ENCODE results near the gene KSR1.
A peak's percentile ranks its signal among the peaks of the same experiment; 100 is the strongest.
"Not testable (repeated sequence)": the region's sequence is repeated elsewhere in the genome, so short reads cannot be mapped to it uniquely, and the experiment has no call there.

Gene KSR1

DNA sequence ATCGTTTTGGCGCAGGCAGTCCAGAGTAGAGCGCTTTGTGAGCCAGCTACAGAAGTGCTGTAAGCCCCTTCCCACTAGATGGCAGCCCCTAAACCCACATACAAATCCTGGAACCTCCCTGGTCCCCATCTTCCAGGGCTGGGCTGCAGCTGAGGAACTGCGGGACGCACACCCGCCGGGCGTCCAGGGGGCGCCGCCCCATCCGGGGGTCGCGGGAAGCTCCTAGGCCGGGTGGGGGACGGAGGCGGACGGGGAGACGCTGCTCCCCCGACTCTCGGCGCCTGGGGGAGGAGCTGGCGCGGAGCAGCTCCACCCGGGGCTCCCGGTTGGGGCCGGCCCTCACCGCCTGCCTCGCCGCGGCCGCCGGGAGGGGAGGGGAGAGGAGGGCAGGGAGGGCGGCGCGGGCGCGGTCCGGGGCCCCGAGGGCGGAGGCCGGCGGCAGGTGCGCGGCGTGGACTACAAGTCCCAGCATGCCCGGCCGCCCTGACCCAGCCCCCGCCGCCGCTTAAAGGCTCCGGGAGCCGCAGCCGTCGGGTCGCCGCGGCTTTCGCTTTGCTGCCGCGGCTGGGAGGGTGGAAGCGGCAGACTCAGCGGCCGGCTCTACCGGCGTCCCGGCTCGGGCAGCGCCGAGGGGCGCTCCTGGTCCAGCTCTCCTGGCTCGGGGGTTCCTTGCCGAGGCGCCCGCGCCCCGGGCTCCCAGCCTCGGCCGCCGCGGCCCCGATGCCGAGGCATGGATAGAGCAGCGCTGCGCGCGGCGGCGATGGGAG, at the start of gene KSR1:
TSS of gene KSR1 (plus strand) at position 535 of the 767 bp plus-strand sequence. CDS start at position 731, 196 bp downstream.
- DNase-seq (ENCODE audit: low spot score) = peak; percentile 91

DNA sequence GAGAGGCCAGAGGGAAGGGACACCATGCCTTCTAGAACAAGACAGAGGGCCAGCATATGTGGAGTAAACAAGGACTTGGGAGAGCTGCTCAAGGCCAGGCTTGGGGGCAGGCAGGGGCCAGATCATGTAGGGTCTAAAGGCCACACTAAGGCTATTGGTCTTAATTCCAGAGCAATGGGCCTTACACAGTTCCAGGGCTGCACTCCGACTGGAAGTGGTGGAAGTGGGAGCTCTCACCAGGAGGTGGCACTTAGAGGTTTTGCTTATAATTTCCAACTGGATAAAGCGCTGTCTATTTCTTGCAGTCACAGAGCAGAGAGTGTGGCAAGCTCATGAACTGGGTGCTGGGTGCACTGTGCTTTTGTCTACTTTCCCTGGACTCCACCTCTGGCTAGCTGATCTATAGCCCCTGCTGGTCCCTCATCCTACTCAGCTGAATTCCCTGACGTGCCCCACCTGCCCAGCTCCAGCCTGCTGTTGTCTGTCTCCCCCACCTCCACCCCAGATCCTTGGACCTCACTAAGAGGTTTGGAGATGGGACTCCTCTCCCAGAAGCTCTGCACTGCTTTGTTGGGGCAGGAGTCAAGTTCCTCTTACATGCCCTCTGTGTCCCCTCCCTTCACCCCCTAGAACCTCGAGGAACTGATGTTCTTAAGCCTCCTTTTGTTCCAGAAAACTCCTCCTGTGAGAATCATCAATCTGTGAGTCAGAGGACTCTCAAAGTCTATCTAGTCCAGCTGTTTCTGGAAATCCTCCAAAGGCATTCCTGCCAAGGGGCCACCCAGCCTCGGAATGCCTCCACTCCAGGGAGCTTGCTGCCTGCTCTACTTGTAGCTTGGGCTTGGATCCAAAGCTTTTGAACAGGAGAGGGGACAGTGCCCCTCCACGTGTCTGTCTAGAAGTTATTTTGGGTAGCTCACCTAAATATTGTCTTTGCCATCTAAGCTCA, 48.1 kb upstream of the KSR1 start:
- DNase-seq (ENCODE audit: low spot score) = no peak

DNA sequence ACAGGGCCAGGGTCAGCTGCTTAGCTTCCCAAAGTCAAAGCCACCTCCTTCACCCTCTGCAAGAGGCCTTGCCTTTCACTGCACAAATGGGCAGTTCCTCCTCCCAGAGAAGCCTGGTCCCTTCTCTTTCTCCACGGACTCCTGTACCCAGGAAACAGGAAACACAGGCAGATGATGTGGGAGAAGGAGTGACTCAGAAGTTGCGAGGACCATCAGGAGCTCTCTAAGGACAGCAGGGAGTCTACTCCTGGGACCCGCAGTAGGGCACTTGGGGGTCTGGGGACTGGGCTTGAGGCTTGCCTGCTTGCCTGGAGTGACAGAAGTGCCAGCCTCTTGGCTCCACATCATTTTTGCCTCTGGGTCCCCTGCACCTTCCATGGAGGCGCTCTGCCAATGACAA, 47.4 kb upstream of the KSR1 start:
- DNase-seq (ENCODE audit: low spot score) = no peak

DNA sequence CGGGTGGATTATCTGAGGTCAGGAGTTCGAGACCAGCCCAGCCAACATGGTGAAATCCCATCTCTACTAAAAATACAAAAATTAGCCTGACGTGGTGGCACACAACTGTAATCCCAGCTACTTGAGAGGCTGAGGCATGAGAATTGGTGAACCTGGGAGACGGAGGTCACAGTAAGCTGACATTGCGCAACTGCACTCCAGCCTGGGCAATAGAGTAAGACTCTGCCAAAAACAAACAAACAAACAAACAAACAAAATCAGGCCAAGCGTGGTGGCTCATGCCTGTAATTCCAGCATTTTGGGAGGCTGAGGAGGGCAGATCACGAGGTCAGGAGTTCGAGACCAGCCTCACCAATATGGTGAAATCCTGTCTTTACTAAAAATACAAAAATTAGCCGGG, 44.1 kb upstream of the KSR1 start:
- DNase-seq (ENCODE audit: low spot score) = not testable (repeated sequence)

DNA sequence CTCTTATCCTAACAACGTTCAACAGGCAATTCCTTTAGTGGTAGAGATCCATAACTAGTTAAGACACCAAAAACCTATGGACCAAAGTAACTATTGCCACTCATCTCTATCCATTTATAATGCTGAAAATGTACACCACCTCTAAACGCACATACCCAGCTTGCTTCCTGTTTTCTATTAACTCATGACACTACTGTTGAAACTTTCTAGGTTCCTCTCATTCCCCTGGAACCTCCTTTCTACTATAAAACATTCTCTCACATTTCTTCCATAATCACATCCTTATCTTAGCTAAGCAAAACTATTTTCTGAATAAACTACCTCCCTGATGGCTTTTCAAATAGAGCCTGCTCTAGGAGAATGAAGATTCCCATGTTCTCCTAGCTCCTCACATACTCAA, 42.9 kb upstream of the KSR1 start:
- DNase-seq (ENCODE audit: low spot score) = no peak

DNA sequence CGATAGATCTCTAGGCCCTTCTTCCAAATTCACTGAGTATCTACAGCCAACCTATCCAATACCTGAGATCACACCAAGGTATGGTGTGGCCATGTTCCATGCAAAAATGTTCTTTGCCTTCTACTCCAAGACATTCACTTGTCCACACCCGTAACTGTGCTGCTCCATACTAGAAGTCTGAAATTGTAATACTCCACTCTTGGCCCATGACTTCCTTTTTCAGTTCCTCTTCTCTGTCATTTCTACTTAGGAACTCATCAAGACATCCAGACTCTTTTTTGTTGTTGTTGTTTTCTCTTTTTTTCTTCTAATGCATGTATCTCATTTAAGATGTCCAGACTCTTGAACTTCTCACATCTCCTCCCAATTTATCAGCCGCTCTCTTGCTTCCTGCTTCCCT, 42.5 kb upstream of the KSR1 start:
- DNase-seq (ENCODE audit: low spot score) = no peak

DNA sequence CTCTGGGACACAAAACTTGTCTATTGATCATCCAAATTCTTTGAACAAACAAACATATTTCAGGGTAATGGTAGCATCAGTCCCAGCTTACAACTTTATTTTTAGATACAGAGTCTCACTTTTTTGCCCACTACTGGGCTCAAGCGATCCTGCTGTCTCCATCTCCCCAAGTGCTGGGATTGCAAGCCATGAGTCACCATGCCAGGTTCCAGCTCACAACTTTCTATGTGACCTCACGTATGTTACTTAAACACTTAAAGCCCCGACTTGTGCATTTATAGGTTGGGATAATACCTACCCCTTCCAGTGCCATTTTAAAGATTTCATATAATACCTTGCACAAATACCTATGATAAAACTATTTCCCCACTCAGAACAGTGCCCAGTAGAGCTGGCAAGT, 42.0 kb upstream of the KSR1 start:
- DNase-seq (ENCODE audit: low spot score) = no peak

DNA sequence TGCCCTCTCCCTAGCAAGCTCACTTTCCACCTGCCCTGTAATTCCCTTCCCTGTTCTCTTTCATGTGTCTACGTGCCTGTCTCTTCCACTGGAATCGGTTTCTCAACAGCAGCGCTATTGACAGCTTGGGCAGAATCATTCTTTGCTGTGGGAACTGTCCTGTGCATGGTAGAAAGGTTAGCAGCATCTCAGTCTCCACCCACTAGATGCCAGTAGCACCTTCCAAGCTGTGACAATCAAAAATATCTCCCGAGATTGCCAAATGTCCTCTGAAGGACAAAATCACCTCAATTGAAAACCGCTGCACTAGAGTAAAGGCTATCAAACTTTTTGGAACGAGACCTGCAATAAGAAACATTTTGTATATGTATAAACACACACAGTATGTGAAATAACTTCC, 41.6 kb upstream of the KSR1 start:
- no peak for DNase-seq (ENCODE audit: low spot score)

DNA sequence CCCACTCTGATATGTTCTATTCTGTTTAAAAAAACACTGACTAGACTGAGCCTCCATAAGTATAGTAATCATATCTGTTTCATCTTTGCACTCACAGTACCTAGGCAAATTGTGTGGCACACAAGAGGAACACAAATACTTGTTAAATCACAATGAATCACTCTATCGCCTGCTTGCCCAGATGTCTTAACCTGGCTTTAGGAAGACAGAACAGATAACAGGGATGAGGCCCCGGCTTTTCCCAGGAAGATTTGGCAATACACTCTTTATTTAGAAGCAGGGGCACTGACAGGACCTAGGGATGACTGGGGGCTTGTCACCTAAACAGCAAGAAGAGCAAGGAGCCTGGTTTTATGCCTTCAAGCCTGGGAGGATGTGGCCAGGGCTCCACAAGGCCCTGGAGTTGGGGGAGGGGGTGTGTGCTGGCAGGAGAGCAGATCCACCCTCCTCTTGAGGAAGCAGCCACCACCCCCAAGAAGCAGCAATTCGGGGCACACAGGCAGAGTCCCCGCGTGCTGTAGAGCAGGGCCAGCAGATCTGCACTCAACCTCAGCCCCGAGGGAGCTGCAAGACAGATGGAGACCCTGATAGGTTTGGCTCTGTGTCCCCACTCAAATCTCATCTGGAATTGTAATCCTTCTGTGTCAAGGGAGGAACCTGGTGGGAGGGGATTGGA, 41.0 kb upstream of the KSR1 start:
- DNase-seq (ENCODE audit: low spot score) = no peak

DNA sequence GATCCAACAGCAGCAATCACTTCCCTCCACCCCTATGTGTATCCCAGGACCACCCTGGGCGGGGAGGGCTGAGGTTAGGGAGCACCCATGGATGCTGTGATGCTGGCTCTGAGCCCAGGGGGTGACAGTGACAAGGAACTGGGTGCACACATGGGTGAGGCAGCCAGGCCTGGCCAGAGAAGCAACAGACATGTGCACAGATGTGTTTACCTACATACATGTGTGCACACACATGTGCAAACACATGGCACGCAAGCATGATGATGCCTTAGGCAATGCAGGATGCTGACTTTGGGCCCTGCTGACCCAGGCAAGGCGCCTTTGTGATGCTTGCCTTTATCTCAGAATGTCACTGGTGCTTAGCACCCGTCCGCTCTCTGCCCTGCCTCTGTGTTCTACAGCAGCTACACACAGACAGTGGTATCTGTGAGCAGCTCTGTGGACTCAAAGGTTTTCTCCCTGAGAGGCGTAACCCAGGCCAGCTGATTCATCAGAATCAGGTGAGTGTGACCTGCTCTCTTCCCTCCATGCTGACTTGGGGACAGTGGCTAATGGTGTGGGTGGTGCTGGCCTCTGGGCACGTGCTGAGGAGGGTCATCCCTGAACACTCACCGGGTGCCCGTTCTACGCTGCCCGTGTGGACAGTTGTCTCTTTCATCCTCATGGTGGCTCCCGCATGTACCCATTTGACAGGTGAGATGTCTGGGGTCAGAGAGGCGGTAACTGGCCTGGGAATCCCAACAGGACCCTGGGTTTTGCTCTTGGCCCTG, 38.5 kb upstream of the KSR1 start:
- DNase-seq (ENCODE audit: low spot score) = no peak

DNA sequence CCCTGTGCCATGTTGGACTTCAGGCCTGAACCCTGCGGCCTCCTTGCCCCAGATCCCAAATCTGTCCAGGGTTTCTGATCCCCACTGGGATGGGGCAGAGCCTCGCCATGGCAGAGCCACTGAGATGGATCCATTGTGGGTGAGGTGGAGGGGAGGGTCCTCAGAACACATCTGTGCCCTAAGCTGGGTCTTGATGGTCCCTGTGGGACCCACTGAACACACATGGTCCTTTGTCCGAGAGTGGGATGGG, 38.0 kb upstream of the KSR1 start:
- DNase-seq (ENCODE audit: low spot score) = no peak

DNA sequence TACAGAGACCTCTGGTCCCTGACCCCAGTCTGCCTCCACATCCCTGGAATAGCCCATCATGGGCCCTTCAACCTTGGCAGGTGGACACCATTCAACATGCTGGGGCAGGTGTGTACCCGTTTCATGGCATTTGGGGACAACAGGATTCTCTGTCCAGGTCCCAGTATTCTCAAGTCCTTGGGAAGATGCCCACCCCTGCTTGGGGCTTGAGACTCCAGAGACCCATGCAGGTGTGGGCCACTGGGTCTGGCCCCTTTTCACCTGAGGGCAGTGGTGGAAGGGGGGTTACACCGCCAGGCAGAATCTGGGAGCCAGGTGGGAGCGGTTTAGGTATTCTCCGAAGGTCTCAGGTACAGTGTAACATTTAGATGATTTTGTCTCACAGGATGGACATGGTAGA, 37.1 kb upstream of the KSR1 start:
- DNase-seq (ENCODE audit: low spot score) = no peak

DNA sequence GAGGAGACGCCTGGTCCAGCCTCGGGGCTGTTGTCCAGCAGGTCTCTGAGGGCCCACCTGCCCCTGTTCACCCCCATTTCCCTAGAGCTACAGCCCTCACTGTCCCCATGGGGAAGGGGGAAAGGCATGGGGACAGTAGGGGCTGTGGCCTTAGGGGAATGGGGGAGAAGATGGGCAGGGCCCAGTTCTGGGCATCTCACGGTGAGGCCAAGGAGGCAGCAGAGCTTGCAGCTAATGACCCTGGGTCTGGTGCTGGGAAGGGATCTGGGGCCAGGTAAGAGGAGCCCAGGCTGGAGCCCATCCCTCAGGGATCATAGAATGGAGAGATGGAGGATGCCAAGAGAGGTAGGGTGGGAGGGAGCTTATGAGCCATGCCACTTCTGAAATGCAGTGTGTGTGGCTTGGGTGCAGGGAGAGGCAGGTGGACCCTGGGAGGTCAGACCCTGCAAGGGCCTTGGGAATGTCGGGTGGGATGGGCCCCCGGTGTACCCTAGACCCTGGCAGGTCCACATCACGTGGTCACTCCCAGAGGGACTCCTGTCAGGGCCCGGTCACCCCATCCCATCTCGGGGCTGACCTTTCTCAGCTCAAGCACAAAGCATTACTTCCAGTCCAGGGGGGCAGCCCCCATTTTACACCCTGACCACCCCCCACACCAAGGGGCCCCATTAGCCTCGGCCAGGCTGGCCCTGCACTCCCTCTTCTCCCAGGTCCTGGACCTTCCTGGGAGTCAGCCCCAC, 35.9 kb upstream of the KSR1 start:
- DNase-seq (ENCODE audit: low spot score) = no peak

DNA sequence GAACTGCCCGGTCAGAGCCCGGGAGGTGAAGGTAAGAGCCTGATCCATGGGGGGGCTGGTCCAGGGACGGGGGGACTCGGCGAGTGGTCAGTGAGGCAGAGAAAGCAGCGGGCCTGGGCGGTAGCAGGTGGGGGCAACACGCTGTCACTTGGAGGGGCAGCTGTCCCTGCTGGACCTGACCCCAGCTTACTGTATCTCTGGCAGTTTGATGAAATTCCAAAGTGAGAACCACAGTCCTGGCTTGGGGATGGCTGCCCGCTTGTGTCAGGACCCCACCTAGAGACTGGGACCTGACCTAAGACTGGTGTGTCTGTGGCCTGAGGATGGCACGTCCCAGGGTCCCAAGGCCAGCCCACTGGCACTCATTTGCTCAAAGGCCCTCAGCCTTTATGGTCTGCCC, 35.1 kb upstream of the KSR1 start:
- DNase-seq (ENCODE audit: low spot score) = no peak

DNA sequence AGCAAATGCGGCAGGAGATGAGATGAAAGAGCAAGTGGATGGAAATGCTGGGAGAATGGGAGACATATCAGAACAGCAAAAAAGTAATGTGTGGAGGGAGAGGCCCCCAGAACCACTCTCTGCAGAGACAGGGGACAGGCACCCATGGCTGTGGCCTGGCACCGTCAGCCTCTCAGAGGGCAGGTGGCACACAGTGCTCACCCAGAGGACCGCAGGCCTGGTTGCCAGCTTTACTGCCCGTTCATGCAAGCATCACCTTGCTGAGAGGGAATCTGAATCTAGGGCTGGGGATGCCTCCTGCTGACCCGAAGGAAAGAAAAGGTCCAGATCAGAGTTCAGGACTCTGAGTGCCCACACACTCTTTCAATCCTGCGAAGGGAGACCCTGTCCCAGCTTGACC, 34.6 kb upstream of the KSR1 start:
- DNase-seq (ENCODE audit: low spot score) = not testable (repeated sequence)

DNA sequence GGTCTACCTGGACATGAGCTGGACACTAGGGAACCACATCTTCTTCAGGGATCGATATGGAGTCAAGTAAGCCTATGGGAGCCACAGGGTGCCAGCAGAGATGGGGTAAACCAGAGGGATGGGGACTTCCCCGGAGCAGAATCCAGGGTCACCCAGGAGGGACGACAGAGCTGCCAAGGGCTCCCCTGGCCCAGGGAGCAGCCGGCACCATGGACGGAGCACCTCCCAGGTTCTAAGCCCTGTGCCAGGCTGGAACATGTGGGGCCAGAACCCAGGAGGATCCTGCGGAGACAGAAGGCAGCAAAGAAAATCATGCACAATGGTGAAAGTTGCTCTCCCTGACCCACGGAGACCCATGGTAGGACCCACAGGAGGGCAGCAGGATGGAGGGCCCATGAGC, 33.6 kb upstream of the KSR1 start:
- DNase-seq (ENCODE audit: low spot score) = no peak

DNA sequence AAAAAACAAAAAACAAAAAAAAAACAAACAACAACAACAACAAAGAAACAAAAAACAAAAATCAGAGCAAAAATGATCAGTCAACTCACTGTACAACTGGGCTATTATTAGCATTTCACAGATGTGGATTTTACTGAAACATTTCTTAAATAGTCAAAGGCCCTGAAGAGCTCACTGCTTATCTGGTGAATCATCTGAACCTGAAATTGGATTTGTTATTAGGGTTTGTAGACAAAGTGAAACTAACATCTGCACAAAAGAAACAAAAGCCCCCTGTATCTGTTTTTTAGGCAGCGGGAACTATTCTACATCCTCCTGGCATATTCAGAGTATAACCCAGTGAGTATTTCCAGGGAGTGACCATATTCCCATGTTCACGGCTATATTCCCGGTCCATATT, 32.6 kb upstream of the KSR1 start:
- no peak for DNase-seq (ENCODE audit: low spot score)

DNA sequence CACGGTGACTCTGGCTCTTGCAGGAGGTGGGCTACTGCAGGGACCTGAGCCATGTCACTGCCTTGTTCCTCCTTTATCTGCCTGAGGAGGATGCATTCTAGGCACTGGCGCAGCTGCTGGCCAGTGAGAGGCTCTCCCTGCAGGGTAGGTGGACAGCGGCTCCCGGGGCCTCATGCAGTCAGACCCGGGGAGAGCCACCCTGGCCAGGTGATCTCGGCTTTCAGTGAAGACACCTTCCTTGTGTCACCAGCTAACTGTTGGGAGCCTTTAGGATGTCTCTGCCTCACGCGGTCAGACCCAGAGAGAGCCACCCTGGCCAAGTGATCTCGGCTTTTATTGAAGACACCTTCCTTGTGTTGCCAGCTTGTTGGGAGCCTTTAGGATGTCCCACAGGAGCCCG, 31.7 kb upstream of the KSR1 start:
- no peak for DNase-seq (ENCODE audit: low spot score)

DNA sequence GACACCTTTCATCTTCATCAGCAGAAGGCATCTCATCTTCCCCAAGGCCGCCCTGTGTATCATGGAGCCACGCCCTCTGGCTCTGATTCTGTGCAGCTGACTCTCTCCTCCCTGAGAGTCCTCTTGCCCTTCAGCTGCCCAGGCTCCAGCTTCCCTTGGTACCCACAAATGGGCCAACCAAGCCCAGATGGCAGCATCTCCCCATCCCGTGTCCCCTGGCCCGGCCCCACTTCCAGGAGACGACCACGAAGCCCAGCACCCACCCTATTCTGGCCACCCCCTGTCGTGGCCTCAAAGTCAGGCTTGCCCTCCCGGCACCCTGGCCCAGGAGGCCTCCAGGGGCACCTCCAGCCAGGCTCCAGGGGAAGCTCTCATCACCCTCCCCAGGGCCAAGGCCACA, 31.3 kb upstream of the KSR1 start:
- no peak for DNase-seq (ENCODE audit: low spot score)

DNA sequence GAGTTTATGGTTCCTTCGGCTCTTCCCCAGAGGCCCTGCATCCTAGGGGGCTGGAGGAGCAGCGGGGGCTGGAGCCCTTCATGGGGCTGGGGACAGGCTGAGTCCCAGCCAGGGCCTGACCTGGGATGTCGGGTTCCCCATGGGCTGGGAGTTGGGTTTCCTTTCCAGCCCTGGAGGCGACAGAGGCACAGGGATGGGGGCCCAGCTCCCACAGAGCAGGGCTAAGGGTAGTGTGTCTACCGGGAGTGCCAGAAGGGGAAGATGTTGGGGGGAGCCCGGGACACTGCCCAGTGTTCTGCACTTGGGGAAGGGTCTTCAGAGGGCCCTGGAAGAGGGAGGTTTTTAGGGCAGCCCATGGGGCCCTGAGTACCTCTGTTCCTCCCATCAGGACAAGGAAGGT, 30.7 kb upstream of the KSR1 start:
- not testable (repeated sequence) for DNase-seq (ENCODE audit: low spot score)

DNA sequence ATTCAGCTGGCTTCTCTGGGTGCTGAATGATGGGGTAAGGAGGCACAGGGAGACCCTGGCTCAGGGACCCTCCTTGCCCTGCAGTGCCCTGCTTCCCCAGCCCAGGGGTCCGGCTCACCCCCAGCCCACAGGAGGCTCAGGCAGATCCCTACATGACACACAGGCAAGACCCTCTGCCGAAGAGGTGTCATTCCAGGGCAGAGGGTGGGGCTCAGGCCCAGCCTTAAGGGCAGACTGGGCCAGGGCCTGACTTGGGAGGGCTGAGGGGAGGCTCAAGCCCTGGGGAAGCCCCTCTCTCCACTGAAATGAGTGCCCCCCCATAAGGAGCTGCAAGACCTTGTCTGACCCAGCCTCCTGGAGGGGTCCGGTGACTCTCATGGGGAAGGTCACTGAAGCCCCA, 30.3 kb upstream of the KSR1 start:
- DNase-seq (ENCODE audit: low spot score) = no peak

DNA sequence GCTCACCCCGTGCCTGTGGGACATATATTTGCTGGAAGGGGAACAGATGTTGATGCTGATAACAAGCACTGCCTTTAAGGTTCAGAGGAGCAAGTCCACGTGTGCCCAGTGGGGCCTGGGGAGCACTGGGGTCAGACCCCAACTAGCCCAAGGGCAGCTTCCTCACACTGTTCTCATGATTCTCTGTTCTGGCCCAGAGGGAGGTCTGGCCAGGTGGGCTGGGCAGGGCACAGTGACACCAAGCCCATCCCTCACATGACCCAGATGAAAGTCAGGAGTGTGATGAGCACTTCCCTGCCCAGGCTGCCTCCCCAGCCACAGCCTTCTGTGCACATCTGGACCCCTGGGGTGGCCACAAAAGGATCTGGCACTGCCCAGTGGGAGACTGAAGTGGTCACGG, 29.8 kb upstream of the KSR1 start:
- not testable (repeated sequence) for DNase-seq (ENCODE audit: low spot score)
